HG02642 (cell line): ENCODE data around the gene GOSR2.
"Not testable (repeated sequence)": the region's sequence is repeated elsewhere in the genome, so short reads cannot be mapped to it uniquely, and the experiment has no call there.

Experiments used
- ATAC-seq: cut with Tn5 transposase; IDR thresholded peaks from one replicate; pipeline ENCODE4 v1.9.1; 2021; ENCODE audit warnings: mild to moderate bottlenecking; ENCODE audit not compliant: unreplicated experiment, poor library complexity

The GOSR2 gene

GRCh38 chr17:46892192-46892703 is 30.7 kb upstream of the GOSR2 start:
- no peak for ATAC-seq

GRCh38 chr17:46894024-46894423 is 28.9 kb upstream of the GOSR2 start:
- no peak for ATAC-seq

GRCh38 chr17:46894476-46895151 is 28.3 kb upstream of the GOSR2 start:
- ATAC-seq, result no peak

GRCh38 chr17:46895171-46895570 is 27.8 kb upstream of the GOSR2 start:
- ATAC-seq, result no peak

- ATAC-seq, result no peak
These were observed 26.0 kb upstream of the GOSR2 start for GRCh38 chr17:46896991-46897390.

GRCh38 chr17:46898364-46898763 is 24.6 kb upstream of the GOSR2 start:
- no peak for ATAC-seq

GRCh38 chr17:46898860-46899259 is 24.1 kb upstream of the GOSR2 start:
- no peak for ATAC-seq

- ATAC-seq, result no peak
These were observed 21.7 kb upstream of the GOSR2 start for GRCh38 chr17:46901291-46901690.

GRCh38 chr17:46903762-46904672 is 18.9 kb upstream of the GOSR2 start:
- ATAC-seq, result no peak

GRCh38 chr17:46908068-46908737 is 14.8 kb upstream of the GOSR2 start:
- ATAC-seq, result no peak

GRCh38 chr17:46910179-46910927 is 12.6 kb upstream of the GOSR2 start:
- no peak for ATAC-seq

GRCh38 chr17:46911311-46911710 is 11.6 kb upstream of the GOSR2 start:
- no peak for ATAC-seq

- ATAC-seq, result no peak
These were observed 7.4 kb upstream of the GOSR2 start for GRCh38 chr17:46915596-46915995.

GRCh38 chr17:46916211-46916610 is 6.7 kb upstream of the GOSR2 start:
- ATAC-seq, result no peak

- no peak for ATAC-seq
These were observed 6.3 kb upstream of the GOSR2 start for GRCh38 chr17:46916623-46917022.

GRCh38 chr17:46917041-46917440 is 5.9 kb upstream of the GOSR2 start:
- no peak for ATAC-seq

- ATAC-seq, result no peak
These were observed 5.4 kb upstream of the GOSR2 start for GRCh38 chr17:46917516-46917915.

- ATAC-seq, result not testable (repeated sequence)
These were observed 998 bp upstream of the GOSR2 start for GRCh38 chr17:46921962-46922361.

- ATAC-seq, result no peak
These were observed 515 bp upstream of the GOSR2 start for GRCh38 chr17:46922487-46922803.

- ATAC-seq, result no peak
These were observed 2.4 kb downstream of the GOSR2 start for GRCh38 chr17:46925185-46925868.
